K562 (cell line): Measurements from ENCODE around the gene SLC17A9. TPM values are rescaled to one million over a fixed set of nuclear protein-coding genes. Genes with fewer than 3 reads are reported as not detected.

Source experiments
- ARID4B ChIP-seq: sonication (generic); formaldehyde crosslinking; IDR thresholded peaks from 2 replicates; pipeline ENCODE4 v1.8.0; 2022; ENCODE audit warnings: mild to moderate bottlenecking, missing genetic modification reagents
- C11orf30 ChIP-seq: fragments of 450-650 bp; IDR thresholded peaks from 2 replicates; pipeline ENCODE4 v1.6.1; 2016; ENCODE audit warnings: low read depth, mild to moderate bottlenecking
- CBFA2T3 ChIP-seq: fragments of 450-650 bp; IDR thresholded peaks from 2 replicates; pipeline ENCODE4 v1.6.1; 2017
- CBX8 ChIP-seq: fragments of 200-600 bp; sonication (generic); IDR thresholded peaks from 2 replicates; pipeline ENCODE4 v1.6.1; 2012; ENCODE audit warnings: borderline replicate concordance, mixed run types, low read depth, mild to moderate bottlenecking, moderate library complexity, mixed read lengths, low read length, control low read depth, inconsistent platforms; ENCODE audit not compliant: poor library complexity, severe bottlenecking; ENCODE audit errors: extremely low read depth
- L3MBTL2 ChIP-seq: fragments of 450-650 bp; IDR thresholded peaks from 2 replicates; pipeline ENCODE4 v1.6.1; 2016; ENCODE audit warnings: mild to moderate bottlenecking, moderate library complexity
- MYC ChIP-seq, 2 experiments: fragments of 250-450 bp in 1 of 2; sonication (Bioruptor Pico) in 1 of 2; IDR thresholded peaks; 2 replicates each; pipeline versions ENCODE4 v1.5.1 to v1.6.1; 2012 to 2021; ENCODE audit warnings: low read depth in 2 of 2, borderline replicate concordance in 1 of 2, improper control_type of control experiment in 1 of 2, low read length in 1 of 2, mild to moderate bottlenecking in 1 of 2, moderate library complexity in 1 of 2
- NEUROD1 ChIP-seq: fragments of 150-350 bp; IDR thresholded peaks from 2 replicates; pipeline ENCODE4 v1.6.1; 2014; ENCODE audit warnings: borderline replicate concordance, low read length, low read depth; ENCODE audit not compliant: partially characterized antibody
- PHB ChIP-seq: fragments of 250-450 bp; sonication (Bioruptor Pico); IDR thresholded peaks from 2 replicates; pipeline ENCODE4 v1.5.0; 2021
- TBP ChIP-seq: optimal IDR thresholded peaks from 2 replicates; pipeline ENCODE3; 2011; ENCODE audit warnings: low read depth, low read length, improper control_type of control experiment
- TGIF2 ChIP-seq: sonication (generic); formaldehyde crosslinking; IDR thresholded peaks from 2 replicates; pipeline ENCODE4 v1.8.1; 2022; ENCODE audit warnings: mild to moderate bottlenecking, missing genetic modification reagents, moderate library complexity
- TRIM28 ChIP-seq: fragments of 450-650 bp; IDR thresholded peaks from 2 replicates; pipeline ENCODE4 v1.6.1; 2017
- ZEB2 ChIP-seq: fragments of 450-650 bp; IDR thresholded peaks from 2 replicates; pipeline ENCODE4 v1.6.1; 2016
- ZNF717 ChIP-seq: fragments of 250-450 bp; sonication (Bioruptor Pico); IDR thresholded peaks from 2 replicates; pipeline ENCODE4 v1.5.0; 2021
- ZNF76 ChIP-seq: fragments of 250-450 bp; sonication (Bioruptor Pico); IDR thresholded peaks from 2 replicates; pipeline ENCODE4 v1.4.0; 2020; ENCODE audit warnings: mild to moderate bottlenecking, moderate library complexity, borderline replicate concordance
- polyA plus RNA-seq, 8 experiments: library from polyadenylated mRNA; depleted of rRNA in 4 of 8; stranded (reverse) in 5 of 8; unstranded in 3 of 8; fragments of >200 nt; fragmentation: Nextera tagmentation in 2 of 8; fragmentation: Illumina TruSeq in 1 of 8; extraction: Ambion mirVana in 2 of 8; extraction: Trizol in 1 of 8; gene quantifications; 2 replicates each; pipeline versions ENCODE4 v1.2.1 to v1.2.3, GENCODE V29; 2011 to 2014; ENCODE audit warnings: inconsistent platforms in 1 of 8, missing spikeins in 1 of 8
- total RNA-seq, 7 experiments: library from RNA; depleted of rRNA in 6 of 7; stranded (reverse); fragments of >200 nt in 6 of 7; fragmentation: Illumina TruSeq in 2 of 7; extraction: Trizol in 2 of 7; gene quantifications; 2 replicates each; pipeline versions ENCODE4 v1.2.1 to v1.2.3, GENCODE V29; 2011 to 2021; ENCODE audit warnings: low replicate concordance in 1 of 7
- TF ChIP-seq, protein P1 (sequence below): sonication (generic); formaldehyde crosslinking; IDR thresholded peaks from 2 replicates; pipeline ENCODE4 v1.8.0; 2022; ENCODE audit warnings: mild to moderate bottlenecking, missing genetic modification reagents
- TF ChIP-seq, protein P2 (sequence below), 2 experiments: fragments of 450-650 bp; conservative IDR thresholded peaks; 2 replicates each; pipeline ENCODE4 v1.6.1; 2017; ENCODE audit warnings: mild to moderate bottlenecking in 2 of 2, moderate library complexity in 2 of 2
- TF ChIP-seq, protein P3 (sequence below): fragments of 150-350 bp; conservative IDR thresholded peaks from 2 replicates; pipeline ENCODE4 v1.6.1; 2014; ENCODE audit warnings: low read length

The SLC17A9 gene
- total and polyA plus RNA-seq, 9 of the 15 experiments (the other 6 are each of a cell fraction or from before 2014, with no cell fraction given): 0.04 to 0.31 TPM; not detected in 7

DNA sequence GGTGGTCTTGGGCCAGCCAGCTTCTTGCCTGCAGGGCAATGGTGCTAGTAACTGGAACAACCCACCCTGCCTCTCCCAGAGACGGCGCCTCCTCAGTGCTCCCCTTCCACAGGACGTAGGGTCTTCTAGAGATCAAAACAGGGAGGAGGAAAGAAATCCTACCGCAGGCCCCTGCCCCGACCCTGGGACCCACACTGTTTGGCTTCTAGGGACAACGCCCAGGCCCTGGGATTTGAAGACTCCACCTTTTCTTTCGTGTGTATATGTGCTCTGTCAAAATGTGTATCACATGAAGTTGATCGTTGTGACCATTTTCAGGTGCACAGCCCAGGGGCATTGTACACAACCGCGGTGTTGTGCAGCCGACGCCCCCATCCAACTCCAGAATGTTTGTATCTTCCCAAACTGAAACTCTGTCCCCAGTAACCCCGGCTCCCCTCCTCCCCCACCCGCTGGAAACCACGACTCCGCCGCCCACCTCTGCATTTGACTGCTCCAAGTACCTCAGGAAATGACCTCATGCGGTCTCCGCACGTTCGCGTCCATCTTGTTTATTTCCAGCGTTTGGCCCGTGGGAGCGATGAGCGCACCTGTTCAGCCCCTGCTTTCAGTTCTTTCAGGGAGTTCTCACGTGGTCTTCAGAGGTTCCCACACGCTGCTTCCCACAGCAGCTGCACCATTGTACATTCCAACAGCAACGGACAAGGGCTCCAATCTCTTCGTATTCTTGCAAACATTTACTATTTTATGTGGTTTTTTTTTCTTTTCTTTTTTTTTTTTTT, 57.7 kb downstream of the SLC17A9 start (continued):
- no peak for TF ChIP-seq TBP
- no peak for TF ChIP-seq CBFA2T3
- no peak for TF ChIP-seq ZEB2
- TF ChIP-seq NEUROD1: no peak
- TF ChIP-seq, protein P1, sequence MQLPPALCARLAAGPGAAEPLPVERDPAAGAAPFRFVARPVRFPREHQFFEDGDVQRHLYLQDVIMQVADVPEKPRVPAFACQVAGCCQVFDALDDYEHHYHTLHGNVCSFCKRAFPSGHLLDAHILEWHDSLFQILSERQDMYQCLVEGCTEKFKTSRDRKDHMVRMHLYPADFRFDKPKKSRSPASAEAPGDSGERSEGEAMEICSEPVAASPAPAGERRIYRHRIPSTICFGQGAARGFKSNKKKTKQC (CRISPR knock-in tag): no peak
- TF ChIP-seq, protein P2, sequence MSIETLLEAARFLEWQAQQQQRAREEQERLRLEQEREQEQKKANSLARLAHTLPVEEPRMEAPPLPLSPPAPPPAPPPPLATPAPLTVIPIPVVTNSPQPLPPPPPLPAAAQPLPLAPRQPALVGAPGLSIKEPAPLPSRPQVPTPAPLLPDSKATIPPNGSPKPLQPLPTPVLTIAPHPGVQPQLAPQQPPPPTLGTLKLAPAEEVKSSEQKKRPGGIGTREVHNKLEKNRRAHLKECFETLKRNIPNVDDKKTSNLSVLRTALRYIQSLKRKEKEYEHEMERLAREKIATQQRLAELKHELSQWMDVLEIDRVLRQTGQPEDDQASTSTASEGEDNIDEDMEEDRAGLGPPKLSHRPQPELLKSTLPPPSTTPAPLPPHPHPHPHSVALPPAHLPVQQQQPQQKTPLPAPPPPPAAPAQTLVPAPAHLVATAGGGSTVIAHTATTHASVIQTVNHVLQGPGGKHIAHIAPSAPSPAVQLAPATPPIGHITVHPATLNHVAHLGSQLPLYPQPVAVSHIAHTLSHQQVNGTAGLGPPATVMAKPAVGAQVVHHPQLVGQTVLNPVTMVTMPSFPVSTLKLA (conservative IDR thresholded peaks at IDR 0.05): no peak
- TF ChIP-seq CBX8: no peak
- no peak for TF ChIP-seq PHB (CRISPR knock-in tag)
- no peak for TF ChIP-seq C11orf30
- no peak for TF ChIP-seq ZNF76 (CRISPR knock-in tag)
- TF ChIP-seq MYC (IDR thresholded peaks at IDR 0.05; ENCODE audit: low read depth, low read length): no peak
- TF ChIP-seq MYC (CRISPR knock-in tag; IDR thresholded peaks at IDR 0.05; ENCODE audit: borderline replicate concordance, low read depth): no peak
- TF ChIP-seq TGIF2: no peak
- TF ChIP-seq TRIM28: no peak
- no peak for TF ChIP-seq ARID4B (CRISPR knock-in tag)
- TF ChIP-seq L3MBTL2: peak; percentile 39; the same call in 1 of the 2 replicates
- TF ChIP-seq, protein P3, sequence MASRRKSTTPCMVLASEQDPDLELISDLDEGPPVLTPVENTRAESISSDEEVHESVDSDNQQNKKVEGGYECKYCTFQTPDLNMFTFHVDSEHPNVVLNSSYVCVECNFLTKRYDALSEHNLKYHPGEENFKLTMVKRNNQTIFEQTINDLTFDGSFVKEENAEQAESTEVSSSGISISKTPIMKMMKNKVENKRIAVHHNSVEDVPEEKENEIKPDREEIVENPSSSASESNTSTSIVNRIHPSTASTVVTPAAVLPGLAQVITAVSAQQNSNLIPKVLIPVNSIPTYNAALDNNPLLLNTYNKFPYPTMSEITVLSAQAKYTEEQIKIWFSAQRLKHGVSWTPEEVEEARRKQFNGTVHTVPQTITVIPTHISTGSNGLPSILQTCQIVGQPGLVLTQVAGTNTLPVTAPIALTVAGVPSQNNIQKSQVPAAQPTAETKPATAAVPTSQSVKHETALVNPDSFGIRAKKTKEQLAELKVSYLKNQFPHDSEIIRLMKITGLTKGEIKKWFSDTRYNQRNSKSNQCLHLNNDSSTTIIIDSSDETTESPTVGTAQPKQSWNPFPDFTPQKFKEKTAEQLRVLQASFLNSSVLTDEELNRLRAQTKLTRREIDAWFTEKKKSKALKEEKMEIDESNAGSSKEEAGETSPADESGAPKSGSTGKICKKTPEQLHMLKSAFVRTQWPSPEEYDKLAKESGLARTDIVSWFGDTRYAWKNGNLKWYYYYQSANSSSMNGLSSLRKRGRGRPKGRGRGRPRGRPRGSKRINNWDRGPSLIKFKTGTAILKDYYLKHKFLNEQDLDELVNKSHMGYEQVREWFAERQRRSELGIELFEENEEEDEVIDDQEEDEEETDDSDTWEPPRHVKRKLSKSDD: no peak
- no peak for TF ChIP-seq ZNF717
